Measurements from ENCODE around the gene SIPA1L3. TPM values are rescaled to one million over a fixed set of nuclear protein-coding genes. Genes with fewer than 3 reads are reported as not detected.
"Not testable (repeated sequence)": the region's sequence is repeated elsewhere in the genome, so short reads cannot be mapped to it uniquely, and the experiment has no call there.

SIPA1L3 gene
- total RNA-seq, 1 experiment from 2014 or later: 125 TPM

- ChIA-PET POLR2A (no interaction called here), CTCF (no interaction called here)
- no peak overlapping the region for H3K4me3 ChIP-seq (ENCODE audit: low read depth, low read length)
- H3K9me3 Mint-ChIP-seq (ENCODE audit: unreplicated experiment): no peaks in the 10 kb centered on the region
- H3K36me3 Mint-ChIP-seq (ENCODE audit: insufficient read depth, unreplicated experiment): peaks cover 40% of the 10 kb centered on the region
- peaks cover 12% of the 10 kb centered on the region for H3K4me1 ChIP-seq
- DNase-seq: peak; percentile 17 to 58
- BruUV-seq (replicated peaks): no TSS peak
- peaks cover 13% of the 10 kb centered on the region for H3K4me1 Mint-ChIP-seq (ENCODE audit: low read depth, unreplicated experiment)
- intact Hi-C loops (cut with micrococcal nuclease; ENCODE audit: unreplicated experiment): loop anchor here (1.0 kb wide), 1 partner anchor 122 kb away; no protein-coding TSS in a partner anchor
- peak overlapping the region; percentile 55 for H3K27ac Mint-ChIP-seq (ENCODE audit: unreplicated experiment)
- no peak for TF ChIP-seq CTCF (IDR thresholded peaks at IDR 0.05; ENCODE audit: insufficient read depth in 1 of 2, low read depth in 1 of 2, low read length in 1 of 2, severe bottlenecking in 1 of 2, unreplicated experiment in 1 of 2)
- H3K27me3 Mint-ChIP-seq (ENCODE audit: insufficient read depth, unreplicated experiment): no peaks in the 10 kb centered on the region
- H3K4me3 Mint-ChIP-seq (ENCODE audit: unreplicated experiment): no peak overlapping the region
- H3K36me3 ChIP-seq (ENCODE audit: control insufficient read depth, insufficient read depth, low read length): 0 out of 2 replicates have a peak, but pooled peaks cover 1% of the 10 kb centered on the region
- H3K9me3 ChIP-seq: no peaks in the 10 kb centered on the region
- H3K27me3 ChIP-seq (replicated peaks; ENCODE audit: control insufficient read depth, insufficient read depth, low read length): no peaks in the 10 kb centered on the region
Observed at GRCh38 chr19:38062959-38063761, 156.2 kb downstream of the SIPA1L3 start.

DNA sequence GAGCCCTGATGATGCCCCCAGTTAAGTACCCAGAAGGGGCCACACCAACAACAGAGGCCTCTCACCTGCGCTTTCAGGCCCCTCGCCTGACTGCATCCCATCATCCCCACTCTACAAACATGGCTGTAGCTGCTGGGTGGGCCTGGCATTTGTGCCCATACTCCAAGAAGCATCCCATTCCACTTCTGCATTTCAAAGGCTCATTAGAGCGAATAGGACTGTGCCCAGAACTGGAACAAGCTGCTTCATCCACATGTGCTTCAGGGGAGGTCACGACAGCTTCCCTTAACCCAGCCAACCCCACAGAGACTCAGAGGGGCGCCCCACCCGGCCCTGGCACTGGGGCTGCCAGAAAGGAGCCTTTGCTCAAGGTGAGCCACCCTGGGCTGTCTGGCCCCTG lies 156.9 kb downstream of the SIPA1L3 start:
- H3K27me3 Mint-ChIP-seq (ENCODE audit: insufficient read depth, unreplicated experiment): no peaks in the 10 kb centered on the region
- Histone ChIP-seq H3K27me3 (replicated peaks; ENCODE audit: control insufficient read depth, insufficient read depth, low read length) (no peaks in the 10 kb centered on the region), H3K4me1 (peaks cover 7% of the 10 kb centered on the region), H3K4me3 (ENCODE audit: low read depth, low read length) (no peak overlapping the region), H3K36me3 (ENCODE audit: control insufficient read depth, insufficient read depth, low read length) (0 out of 2 replicates have a peak, but pooled peaks cover 1% of the 10 kb centered on the region), H3K9me3 (no peaks in the 10 kb centered on the region)
- intact Hi-C loops (cut with micrococcal nuclease; ENCODE audit: unreplicated experiment): loop anchor here (1.0 kb wide), 1 partner anchor 123 kb away; no protein-coding TSS in a partner anchor
- H3K4me1 Mint-ChIP-seq (ENCODE audit: low read depth, unreplicated experiment): peaks cover 8% of the 10 kb centered on the region
- ChIA-PET POLR2A (no interaction called here), CTCF (no interaction called here)
- no peak for TF ChIP-seq CTCF (IDR thresholded peaks at IDR 0.05; ENCODE audit: insufficient read depth in 1 of 2, low read depth in 1 of 2, low read length in 1 of 2, severe bottlenecking in 1 of 2, unreplicated experiment in 1 of 2)
- no peak for DNase-seq
- no peaks in the 10 kb centered on the region for H3K9me3 Mint-ChIP-seq (ENCODE audit: unreplicated experiment)
- H3K27ac Mint-ChIP-seq (ENCODE audit: unreplicated experiment): no peak overlapping the region
- no peak overlapping the region for H3K4me3 Mint-ChIP-seq (ENCODE audit: unreplicated experiment)
- no TSS peak for BruUV-seq (replicated peaks)
- peaks cover 41% of the 10 kb centered on the region for H3K36me3 Mint-ChIP-seq (ENCODE audit: insufficient read depth, unreplicated experiment)

DNA sequence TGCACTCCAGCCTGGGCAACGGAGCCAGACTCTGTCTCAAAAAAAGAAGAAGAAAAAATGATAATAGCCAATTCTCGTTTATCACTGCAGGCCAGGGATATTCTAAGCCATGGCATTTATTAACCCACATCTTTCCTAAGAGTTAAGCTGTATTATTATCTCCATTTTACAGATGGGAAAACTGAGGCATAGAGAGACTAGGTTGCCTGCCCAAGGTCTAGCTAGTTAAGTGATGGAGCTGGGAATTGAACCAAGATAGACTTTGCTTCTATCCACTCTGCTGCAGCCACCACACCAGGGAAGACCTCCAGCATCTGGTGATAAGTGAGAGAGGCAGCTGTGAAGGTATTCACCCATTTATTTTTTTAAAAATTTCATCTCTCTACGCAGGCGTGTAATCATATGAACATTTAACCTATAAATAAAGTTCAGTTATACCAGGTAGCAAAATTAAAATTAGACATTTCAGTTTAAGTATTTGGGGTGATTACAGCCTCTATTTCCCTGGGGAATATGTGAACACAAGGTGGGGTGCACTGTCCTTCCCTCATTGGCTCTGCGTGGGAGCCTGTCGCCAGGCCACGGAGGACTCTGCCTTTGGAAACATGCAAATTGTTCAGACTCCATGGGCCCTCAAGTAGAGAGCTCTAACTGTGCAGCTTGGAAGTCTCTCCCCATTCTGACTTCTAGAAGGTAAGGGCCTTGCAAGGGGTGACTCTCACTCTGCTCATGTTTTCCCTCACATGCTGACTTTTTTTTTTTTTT lies 157.8 kb downstream of the SIPA1L3 start:
- H3K4me1 Mint-ChIP-seq (ENCODE audit: low read depth, unreplicated experiment): peaks cover 8% of the 10 kb centered on the region
- BruUV-seq (replicated peaks): no TSS peak
- intact Hi-C loops (cut with micrococcal nuclease; ENCODE audit: unreplicated experiment): no loop called here
- ChIA-PET POLR2A (no interaction called here), CTCF (no interaction called here)
- no peak overlapping the region for H3K27ac Mint-ChIP-seq (ENCODE audit: unreplicated experiment)
- no peak overlapping the region for H3K4me3 Mint-ChIP-seq (ENCODE audit: unreplicated experiment)
- 0 out of 2 replicates have a peak, but pooled peaks cover 1% of the 10 kb centered on the region for H3K36me3 ChIP-seq (ENCODE audit: control insufficient read depth, insufficient read depth, low read length)
- H3K27me3 ChIP-seq (replicated peaks; ENCODE audit: control insufficient read depth, insufficient read depth, low read length): no peaks in the 10 kb centered on the region
- peaks cover 49% of the 10 kb centered on the region for H3K36me3 Mint-ChIP-seq (ENCODE audit: insufficient read depth, unreplicated experiment)
- no peak for TF ChIP-seq CTCF (IDR thresholded peaks at IDR 0.05; ENCODE audit: insufficient read depth in 1 of 2, low read depth in 1 of 2, low read length in 1 of 2, severe bottlenecking in 1 of 2, unreplicated experiment in 1 of 2)
- H3K9me3 Mint-ChIP-seq (ENCODE audit: unreplicated experiment): no peaks in the 10 kb centered on the region
- no peaks in the 10 kb centered on the region for H3K27me3 Mint-ChIP-seq (ENCODE audit: insufficient read depth, unreplicated experiment)
- no peaks in the 10 kb centered on the region for H3K9me3 ChIP-seq
- DNase-seq: no peak
- H3K4me3 ChIP-seq (ENCODE audit: low read depth, low read length): no peak overlapping the region
- H3K4me1 ChIP-seq: peaks cover 7% of the 10 kb centered on the region

DNA sequence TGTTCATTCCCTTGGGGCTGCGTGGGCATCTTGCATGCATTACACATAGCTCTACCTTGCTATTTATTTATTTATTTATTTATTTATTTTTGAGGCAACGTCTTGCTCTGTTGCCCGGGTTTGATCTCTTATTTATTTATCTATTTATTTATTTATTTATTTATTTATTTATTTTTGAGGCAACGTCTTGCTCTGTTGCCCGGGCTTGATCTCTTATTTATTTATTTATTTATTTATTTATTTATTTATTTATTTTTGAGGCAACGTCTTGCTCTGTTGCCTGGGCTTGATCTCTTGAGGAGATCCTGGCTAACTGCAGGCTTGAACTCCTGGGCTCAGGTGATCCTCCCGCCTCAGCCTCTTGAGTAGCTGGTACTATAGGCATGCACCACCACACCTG lies 158.8 kb downstream of the SIPA1L3 start:
- intact Hi-C loops (cut with micrococcal nuclease; ENCODE audit: unreplicated experiment); DNase-seq; H3K27ac Mint-ChIP-seq (ENCODE audit: unreplicated experiment); H3K27me3 Mint-ChIP-seq (ENCODE audit: insufficient read depth, unreplicated experiment); POLR2A ChIA-PET; H3K4me1 ChIP-seq; H3K9me3 ChIP-seq; H3K36me3 ChIP-seq (ENCODE audit: control insufficient read depth, insufficient read depth, low read length); H3K27me3 ChIP-seq (replicated peaks; ENCODE audit: control insufficient read depth, insufficient read depth, low read length); H3K4me3 Mint-ChIP-seq (ENCODE audit: unreplicated experiment); H3K9me3 Mint-ChIP-seq (ENCODE audit: unreplicated experiment); H3K4me3 ChIP-seq (ENCODE audit: low read depth, low read length); BruUV-seq (replicated peaks): not testable (repeated sequence)
- H3K4me1 Mint-ChIP-seq (ENCODE audit: low read depth, unreplicated experiment): peaks cover 14% of the 10 kb centered on the region
- H3K36me3 Mint-ChIP-seq (ENCODE audit: insufficient read depth, unreplicated experiment): peaks cover 55% of the 10 kb centered on the region
- CTCF ChIA-PET: interaction anchor here (0.6 kb wide), 1 partner anchor 160 kb away, joined by 5 read pairs; no protein-coding TSS in a partner anchor
